DOHH2 (cell line): ENCODE results near the gene FAM221A.

Source experiments
- H3F3A ChIP-seq: fragments of 200-600 bp; sonication (generic), shearing (Covaris generic); 2 replicates; pipeline ENCODE4 v1.6.0; 2016; ENCODE audit warnings: antibody characterized with exemption, mild to moderate bottlenecking; ENCODE audit not compliant: control insufficient read depth, insufficient read depth
- H3K27ac ChIP-seq: fragments of 200-600 bp; sonication (generic); 2 replicates; pipeline ENCODE4 v1.5.1; 2014; ENCODE audit warnings: low read depth, mild to moderate bottlenecking, low read length, moderate library complexity
- H3K27me3 ChIP-seq: fragments of 200-600 bp; sonication (generic); 2 replicates; pipeline ENCODE4 v1.6.1; 2014; ENCODE audit warnings: mild to moderate bottlenecking, low read length, mixed read lengths; ENCODE audit not compliant: control insufficient read depth
- H3K36me3 ChIP-seq: fragments of 200-600 bp; sonication (generic); 2 replicates; pipeline ENCODE4 v1.6.1; 2014; ENCODE audit warnings: mild to moderate bottlenecking, low read length, moderate library complexity, mixed read lengths; ENCODE audit not compliant: control insufficient read depth
- H3K4me1 ChIP-seq: fragments of 200-600 bp; sonication (generic); 2 replicates; pipeline ENCODE4 v1.6.1; 2014; ENCODE audit warnings: mild to moderate bottlenecking, low read length, mixed read lengths; ENCODE audit not compliant: control insufficient read depth
- H3K4me2 ChIP-seq: fragments of 200-600 bp; sonication (generic); 2 replicates; pipeline ENCODE4 v1.6.0; 2014; ENCODE audit warnings: mild to moderate bottlenecking, low read length, moderate library complexity
- H3K4me3 ChIP-seq: fragments of 200-600 bp; sonication (generic); 2 replicates; pipeline ENCODE4 v1.5.1; 2014; ENCODE audit warnings: mild to moderate bottlenecking, low read length, mixed read lengths
- H3K79me2 ChIP-seq: fragments of 200-600 bp; sonication (generic); 2 replicates; pipeline ENCODE4 v1.6.1; 2014; ENCODE audit warnings: mild to moderate bottlenecking, low read length, mixed read lengths; ENCODE audit not compliant: control insufficient read depth
- H3K9me2 ChIP-seq: fragments of 200-600 bp; sonication (generic); replicated peaks from 2 replicates; pipeline ENCODE4 v1.6.1; 2014; ENCODE audit warnings: mild to moderate bottlenecking, low read length, mixed read lengths; ENCODE audit not compliant: control insufficient read depth
- H3K9me3 ChIP-seq: fragments of 200-600 bp; sonication (generic); 2 replicates; pipeline ENCODE4 v1.6.1; 2014; ENCODE audit warnings: antibody characterized with exemption, low read length, mixed read lengths; ENCODE audit not compliant: control insufficient read depth, insufficient read depth
- H4K20me1 ChIP-seq: fragments of 200-600 bp; sonication (generic); 2 replicates; pipeline ENCODE4 v1.6.0; 2014; ENCODE audit warnings: low read depth, mild to moderate bottlenecking, antibody characterized with exemption, low read length, moderate library complexity; ENCODE audit not compliant: control insufficient read depth, insufficient read depth
- CTCF ChIP-seq: fragments of 200-600 bp; sonication (generic); IDR thresholded peaks from one replicate; pipeline ENCODE4 v1.5.1; 2014; ENCODE audit warnings: antibody characterized with exemption, mild to moderate bottlenecking, low read depth, low read length; ENCODE audit not compliant: poor library complexity, severe bottlenecking
- EZH2phosphoT487 ChIP-seq: fragments of 200-600 bp; sonication (generic); IDR thresholded peaks from 2 replicates; pipeline ENCODE4 v1.6.1; 2017; ENCODE audit warnings: borderline replicate concordance, mild to moderate bottlenecking, antibody characterized with exemption, low read length, moderate library complexity, mixed read lengths

The FAM221A gene

GRCh38 chr7:23691320-23691719, 11.3 kb downstream of the FAM221A start:
- Histone ChIP-seq H3K9me2 (no peaks in the 10 kb centered on the region), H3K4me1 (no peaks in the 10 kb centered on the region), H4K20me1 (no peaks in the 10 kb centered on the region), H3K4me3 (no peak overlapping the region), H3K36me3 (peaks cover 7% of the 10 kb centered on the region), H3F3A (no peaks in the 10 kb centered on the region), H3K27ac (no peak overlapping the region), H3K79me2 (no peaks in the 10 kb centered on the region), H3K4me2 (no peak overlapping the region), H3K9me3 (no peaks in the 10 kb centered on the region), H3K27me3 (no peaks in the 10 kb centered on the region)
- TF ChIP-seq CTCF = no peak
- no peak for TF ChIP-seq EZH2phosphoT487

- Histone ChIP-seq H3K4me1 (no peaks in the 10 kb centered on the region), H3K79me2 (no peaks in the 10 kb centered on the region), H3K27me3 (no peaks in the 10 kb centered on the region), H4K20me1 (no peaks in the 10 kb centered on the region), H3K36me3 (peaks cover 7% of the 10 kb centered on the region), H3K4me2 (no peak overlapping the region), H3K4me3 (no peak overlapping the region), H3K9me3 (no peaks in the 10 kb centered on the region), H3K27ac (no peak overlapping the region), H3F3A (no peaks in the 10 kb centered on the region), H3K9me2 (no peaks in the 10 kb centered on the region)
- TF ChIP-seq EZH2phosphoT487 (no peak), CTCF (no peak)
Measured at GRCh38 chr7:23693224-23693623, 13.2 kb downstream of the FAM221A start.

GRCh38 chr7:23696916-23697441, 17.0 kb downstream of the FAM221A start:
- Histone ChIP-seq H3K4me2 (no peak overlapping the region), H4K20me1 (no peaks in the 10 kb centered on the region), H3K27me3 (no peaks in the 10 kb centered on the region), H3K4me1 (no peaks in the 10 kb centered on the region), H3K9me2 (no peaks in the 10 kb centered on the region), H3K9me3 (no peaks in the 10 kb centered on the region), H3K36me3 (peaks cover 4% of the 10 kb centered on the region), H3K27ac (no peak overlapping the region), H3F3A (no peaks in the 10 kb centered on the region), H3K79me2 (no peaks in the 10 kb centered on the region), H3K4me3 (no peak overlapping the region)
- TF ChIP-seq EZH2phosphoT487 (no peak), CTCF (peak; percentile 100)
